Measurements from ENCODE around the gene YEATS2. TPM values are rescaled to one million over a fixed set of nuclear protein-coding genes. Genes with fewer than 3 reads are reported as not detected.

Gene YEATS2
- total and polyA plus RNA-seq, 2 of the 4 experiments (the other 2 are of a cell fraction): 30.1 to 43.0 TPM

DNA sequence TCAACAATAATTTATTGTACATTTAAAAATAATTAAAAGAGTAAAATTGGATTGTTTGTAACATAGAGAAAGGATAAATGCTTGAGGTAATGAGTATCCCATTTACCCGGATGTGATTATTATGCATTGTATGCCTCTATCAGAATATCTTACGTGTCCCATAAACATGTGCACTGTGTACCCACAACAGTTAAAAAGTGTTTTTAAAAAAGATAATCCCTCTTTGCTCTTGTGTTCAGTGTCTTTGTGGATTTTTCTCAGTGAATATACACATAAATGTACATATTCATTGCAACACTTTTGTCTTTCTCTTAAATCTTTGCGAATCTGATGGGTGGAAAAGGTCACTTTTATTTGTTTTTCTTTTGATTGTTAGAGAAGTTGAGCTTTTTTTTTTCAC lies 20.4 kb downstream of the YEATS2 start:
- Histone ChIP-seq H3K23ac (ENCODE audit: low read depth, low read length) (no peak overlapping the region), H3K9ac (ENCODE audit: low read depth, low read length) (no peak overlapping the region), H2BK15ac (ENCODE audit: low read depth, low read length) (no peak overlapping the region), H3K4me2 (ENCODE audit: low read depth, low read length) (no peak overlapping the region), H3K18ac (ENCODE audit: low read depth, low read length) (no peak overlapping the region), H3K4me3 (ENCODE audit: insufficient read depth, low read depth, low read length) (no peak overlapping the region), H2AK9ac (replicated peaks; ENCODE audit: low read depth, low read length, poor library complexity) (no peak overlapping the region), H4K20me1 (ENCODE audit: insufficient read depth, low read length) (peaks cover 12% of the 10 kb centered on the region), H3K4me1 (ENCODE audit: control insufficient read depth, insufficient read depth, low read length) (no peaks in the 10 kb centered on the region), H3K56ac (ENCODE audit: extremely low read depth, insufficient read depth, low read length) (no peak overlapping the region), H3K27ac (ENCODE audit: insufficient read depth, low read length) (no peak overlapping the region), H2AK5ac (ENCODE audit: low read depth, low read length) (no peak overlapping the region), H3K36me3 (ENCODE audit: control insufficient read depth, insufficient read depth, low read length) (peaks cover 35% of the 10 kb centered on the region), H2BK120ac (ENCODE audit: low read depth, low read length) (no peak overlapping the region), H2BK5ac (ENCODE audit: low read depth, low read length, poor library complexity, severe bottlenecking) (no peak overlapping the region), H3K79me1 (ENCODE audit: low read depth in 1 of 2, low read length in 2 of 2) (peaks cover 17 to 22% of the 10 kb centered on the region in 2 experiments), H4K5ac (ENCODE audit: low read depth, low read length) (no peak overlapping the region), H2AFZ (replicated peaks; ENCODE audit: low read length, poor library complexity) (no peak overlapping the region), H4K91ac (ENCODE audit: insufficient read depth, low read depth, low read length) (no peak overlapping the region), H4K8ac (ENCODE audit: low read depth in 2 of 2, low read length in 2 of 2) (no peak overlapping the region), H3K14ac (replicated peaks; ENCODE audit: low read depth, low read length) (no peak overlapping the region), H3K4ac (ENCODE audit: low read depth, low read length) (no peak overlapping the region), H2BK20ac (ENCODE audit: low read depth, low read length) (no peak overlapping the region), H3K27me3 (ENCODE audit: control insufficient read depth, insufficient read depth, low read length) (no peaks in the 10 kb centered on the region), H3K9me3 (ENCODE audit: control insufficient read depth, insufficient read depth, low read length) (no peaks in the 10 kb centered on the region), H3K9me1 (ENCODE audit: insufficient read depth, low read length) (no peaks in the 10 kb centered on the region)
- ChIA-PET CTCF (interaction anchor here (1.3 kb wide), 1 partner anchor 39 kb away, joined by 3 read pairs; no protein-coding TSS in a partner anchor), POLR2A (ENCODE audit: unreplicated experiment) (interaction anchor here (0.6 kb wide), 1 partner anchor 1127 kb away, joined by 8 read pairs; no protein-coding TSS in a partner anchor)
- DNase-seq: no peak
- intact Hi-C loops (cut with micrococcal nuclease): no loop called here
- no peak for ATAC-seq (ENCODE audit: low read depth)
- TF ChIP-seq POLR2A (IDR thresholded peaks at IDR 0.05; ENCODE audit: low read depth, low read length) (no peak), RCOR1 (IDR thresholded peaks at IDR 0.05; ENCODE audit: insufficient replicate concordance, low read length) (no peak), FOS (IDR thresholded peaks at IDR 0.05; ENCODE audit: low read depth, low read length) (no peak), MXI1 (IDR thresholded peaks at IDR 0.05; ENCODE audit: borderline replicate concordance, low read depth, low read length) (no peak), NFE2L2 (IDR thresholded peaks at IDR 0.05; ENCODE audit: low read depth, low read length) (no peak)
- TF ChIP-seq, protein P1, sequence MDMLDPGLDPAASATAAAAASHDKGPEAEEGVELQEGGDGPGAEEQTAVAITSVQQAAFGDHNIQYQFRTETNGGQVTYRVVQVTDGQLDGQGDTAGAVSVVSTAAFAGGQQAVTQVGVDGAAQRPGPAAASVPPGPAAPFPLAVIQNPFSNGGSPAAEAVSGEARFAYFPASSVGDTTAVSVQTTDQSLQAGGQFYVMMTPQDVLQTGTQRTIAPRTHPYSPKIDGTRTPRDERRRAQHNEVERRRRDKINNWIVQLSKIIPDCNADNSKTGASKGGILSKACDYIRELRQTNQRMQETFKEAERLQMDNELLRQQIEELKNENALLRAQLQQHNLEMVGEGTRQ (IDR thresholded peaks at IDR 0.05; ENCODE audit: low read depth, low read length): no peak
- TF ChIP-seq, protein P2, sequence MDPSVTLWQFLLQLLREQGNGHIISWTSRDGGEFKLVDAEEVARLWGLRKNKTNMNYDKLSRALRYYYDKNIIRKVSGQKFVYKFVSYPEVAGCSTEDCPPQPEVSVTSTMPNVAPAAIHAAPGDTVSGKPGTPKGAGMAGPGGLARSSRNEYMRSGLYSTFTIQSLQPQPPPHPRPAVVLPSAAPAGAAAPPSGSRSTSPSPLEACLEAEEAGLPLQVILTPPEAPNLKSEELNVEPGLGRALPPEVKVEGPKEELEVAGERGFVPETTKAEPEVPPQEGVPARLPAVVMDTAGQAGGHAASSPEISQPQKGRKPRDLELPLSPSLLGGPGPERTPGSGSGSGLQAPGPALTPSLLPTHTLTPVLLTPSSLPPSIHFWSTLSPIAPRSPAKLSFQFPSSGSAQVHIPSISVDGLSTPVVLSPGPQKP (IDR thresholded peaks at IDR 0.05; ENCODE audit: borderline replicate concordance, low read depth, low read length): no peak
- TF ChIP-seq, protein P3, sequence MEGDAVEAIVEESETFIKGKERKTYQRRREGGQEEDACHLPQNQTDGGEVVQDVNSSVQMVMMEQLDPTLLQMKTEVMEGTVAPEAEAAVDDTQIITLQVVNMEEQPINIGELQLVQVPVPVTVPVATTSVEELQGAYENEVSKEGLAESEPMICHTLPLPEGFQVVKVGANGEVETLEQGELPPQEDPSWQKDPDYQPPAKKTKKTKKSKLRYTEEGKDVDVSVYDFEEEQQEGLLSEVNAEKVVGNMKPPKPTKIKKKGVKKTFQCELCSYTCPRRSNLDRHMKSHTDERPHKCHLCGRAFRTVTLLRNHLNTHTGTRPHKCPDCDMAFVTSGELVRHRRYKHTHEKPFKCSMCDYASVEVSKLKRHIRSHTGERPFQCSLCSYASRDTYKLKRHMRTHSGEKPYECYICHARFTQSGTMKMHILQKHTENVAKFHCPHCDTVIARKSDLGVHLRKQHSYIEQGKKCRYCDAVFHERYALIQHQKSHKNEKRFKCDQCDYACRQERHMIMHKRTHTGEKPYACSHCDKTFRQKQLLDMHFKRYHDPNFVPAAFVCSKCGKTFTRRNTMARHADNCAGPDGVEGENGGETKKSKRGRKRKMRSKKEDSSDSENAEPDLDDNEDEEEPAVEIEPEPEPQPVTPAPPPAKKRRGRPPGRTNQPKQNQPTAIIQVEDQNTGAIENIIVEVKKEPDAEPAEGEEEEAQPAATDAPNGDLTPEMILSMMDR (conservative IDR thresholded peaks at IDR 0.05; ENCODE audit: low read depth, low read length): no peak
- dilution Hi-C loops (cut with HindIII; ENCODE audit: low sequenced_read_pairs, unreplicated experiment): no loop called here
- no CpG with 5 or more reads among the region's 3 CpGs for WGBS, 2 experiments (ENCODE audit: extremely low coverage in 2 of 2, insufficient read length in 1 of 2)
- no TSS peak for BruUV-seq (replicated peaks)
- in situ Hi-C loops (cut with MboI; ENCODE audit: low sequenced_read_pairs): no loop called here

All from IMR-90 (cell line).